K562 (cell line): ENCODE data around the gene ABHD17B. TPM values are rescaled to one million over a fixed set of nuclear protein-coding genes. Genes with fewer than 3 reads are reported as not detected.
A peak's percentile ranks its signal among the peaks of the same experiment; 100 is the strongest.

ENCODE experiments used
- ARNT ChIP-seq, 2 experiments: fragments of 450-650 bp; IDR thresholded peaks; 2 replicates each; pipeline ENCODE4 v1.6.1; 2016; ENCODE audit warnings: mild to moderate bottlenecking in 1 of 2
- CTBP1 ChIP-seq: fragments of 450-650 bp; IDR thresholded peaks from 2 replicates; pipeline ENCODE4 v1.6.1; 2016; ENCODE audit warnings: borderline replicate concordance
- E2F8 ChIP-seq: fragments of 450-650 bp; IDR thresholded peaks from 2 replicates; pipeline ENCODE4 v1.7.1; 2018; ENCODE audit warnings: mild to moderate bottlenecking, low read depth; ENCODE audit not compliant: partially characterized antibody
- EP400 ChIP-seq: fragments of 450-650 bp; IDR thresholded peaks from 2 replicates; pipeline ENCODE4 v1.6.1; 2017; ENCODE audit warnings: antibody characterized with exemption, mild to moderate bottlenecking, moderate library complexity
- EWSR1 ChIP-seq: fragments of 450-650 bp; IDR thresholded peaks from 2 replicates; pipeline ENCODE4 v1.6.1; 2018; ENCODE audit warnings: borderline replicate concordance, mild to moderate bottlenecking, low read depth, moderate library complexity; ENCODE audit not compliant: partially characterized antibody
- FOXA1 ChIP-seq: fragments of 450-650 bp; IDR thresholded peaks from 2 replicates; pipeline ENCODE4 v1.6.1; 2016; ENCODE audit warnings: mild to moderate bottlenecking, borderline replicate concordance
- HOXB6 ChIP-seq: fragments of 250-450 bp; sonication (Bioruptor Pico); IDR thresholded peaks from 2 replicates; pipeline ENCODE4 v1.5.1; 2022; ENCODE audit warnings: mild to moderate bottlenecking, borderline replicate concordance
- KLF6 ChIP-seq: fragments of 250-450 bp; sonication (Bioruptor Pico); IDR thresholded peaks from 2 replicates; pipeline ENCODE4 v1.4.0; 2020; ENCODE audit warnings: mild to moderate bottlenecking, moderate library complexity, borderline replicate concordance
- LEF1 ChIP-seq: fragments of 450-650 bp; IDR thresholded peaks from 2 replicates; pipeline ENCODE4 v1.6.1; 2016; ENCODE audit warnings: mild to moderate bottlenecking
- MEIS2 ChIP-seq: fragments of 450-650 bp; IDR thresholded peaks from 2 replicates; pipeline ENCODE4 v1.6.1; 2014; ENCODE audit warnings: mild to moderate bottlenecking; ENCODE audit not compliant: partially characterized antibody
- NFE2 ChIP-seq: IDR thresholded peaks from 2 replicates; pipeline ENCODE4 v1.6.1; 2014; ENCODE audit warnings: antibody characterized with exemption, low read depth
- NFXL1 ChIP-seq: fragments of 450-650 bp; formaldehyde crosslinking; IDR thresholded peaks from 2 replicates; pipeline ENCODE4 v1.4.0; 2021; ENCODE audit warnings: mild to moderate bottlenecking
- NUFIP1 ChIP-seq: fragments of 450-650 bp; IDR thresholded peaks from 2 replicates; pipeline ENCODE4 v1.6.1; 2018; ENCODE audit not compliant: partially characterized antibody
- POLR2AphosphoS5 ChIP-seq: IDR thresholded peaks from 2 replicates; pipeline ENCODE4 v1.6.1; 2011; ENCODE audit warnings: mild to moderate bottlenecking, low read depth, low read length, moderate library complexity; ENCODE audit not compliant: control insufficient read depth, insufficient read depth
- SIN3A ChIP-seq, 2 experiments: fragments of 150-350 bp in 1 of 2; IDR thresholded peaks; 2 replicates each; pipeline ENCODE4 v1.6.1; 2011 to 2016; ENCODE audit warnings: borderline replicate concordance in 2 of 2, low read depth in 2 of 2, low read length in 2 of 2, mild to moderate bottlenecking in 2 of 2, moderate library complexity in 2 of 2; ENCODE audit not compliant: control insufficient read depth in 1 of 2
- SNIP1 ChIP-seq: fragments of 450-650 bp; IDR thresholded peaks from 2 replicates; pipeline ENCODE4 v1.7.1; 2017; ENCODE audit warnings: low read depth, mild to moderate bottlenecking
- TAL1 ChIP-seq: fragments of 450-650 bp; IDR thresholded peaks from 2 replicates; pipeline ENCODE4 v1.6.1; 2016; ENCODE audit warnings: mild to moderate bottlenecking
- TEAD4 ChIP-seq, 2 experiments: sonication (generic) in 1 of 2; formaldehyde crosslinking in 1 of 2; IDR thresholded peaks; 2 replicates each; pipeline versions ENCODE4 v1.6.1 to v1.8.0; 2012 to 2022; ENCODE audit warnings: borderline replicate concordance in 1 of 2, inconsistent platforms in 1 of 2, low read length in 1 of 2, mild to moderate bottlenecking in 1 of 2, missing genetic modification reagents in 1 of 2
- YBX1 ChIP-seq: fragments of 450-650 bp; IDR thresholded peaks from 2 replicates; pipeline ENCODE4 v1.7.1; 2016; ENCODE audit warnings: mild to moderate bottlenecking
- ZC3H11A ChIP-seq: IDR thresholded peaks from 2 replicates; pipeline ENCODE4 v1.6.1; 2012; ENCODE audit warnings: low read depth, low read length, improper control_type of control experiment
- ZNF316 ChIP-seq: fragments of 450-650 bp; IDR thresholded peaks from 2 replicates; pipeline ENCODE4 v1.6.1; 2016
- polyA plus RNA-seq, 8 experiments: library from polyadenylated mRNA; depleted of rRNA in 4 of 8; stranded (reverse) in 5 of 8; unstranded in 3 of 8; fragments of >200 nt; fragmentation: Nextera tagmentation in 2 of 8; fragmentation: Illumina TruSeq in 1 of 8; extraction: Ambion mirVana in 2 of 8; extraction: Trizol in 1 of 8; gene quantifications; 2 replicates each; pipeline versions ENCODE4 v1.2.1 to v1.2.3, GENCODE V29; 2011 to 2014; ENCODE audit warnings: inconsistent platforms in 1 of 8, missing spikeins in 1 of 8
- total RNA-seq, 7 experiments: library from RNA; depleted of rRNA in 6 of 7; stranded (reverse); fragments of >200 nt in 6 of 7; fragmentation: Illumina TruSeq in 2 of 7; extraction: Trizol in 2 of 7; gene quantifications; 2 replicates each; pipeline versions ENCODE4 v1.2.1 to v1.2.3, GENCODE V29; 2011 to 2021; ENCODE audit warnings: low replicate concordance in 1 of 7
- TF ChIP-seq, protein P1 (sequence below): IDR thresholded peaks from 2 replicates; pipeline ENCODE4 v1.6.1; 2011; ENCODE audit warnings: borderline replicate concordance, low read depth, mild to moderate bottlenecking, moderate library complexity, low read length; ENCODE audit not compliant: insufficient read depth, poor library complexity, severe bottlenecking

ABHD17B gene
- total and polyA plus RNA-seq, 9 of the 15 experiments (the other 6 are each of a cell fraction or from before 2014, with no cell fraction given) = 1.9 to 13.4 (median 10.1) TPM

DNA sequence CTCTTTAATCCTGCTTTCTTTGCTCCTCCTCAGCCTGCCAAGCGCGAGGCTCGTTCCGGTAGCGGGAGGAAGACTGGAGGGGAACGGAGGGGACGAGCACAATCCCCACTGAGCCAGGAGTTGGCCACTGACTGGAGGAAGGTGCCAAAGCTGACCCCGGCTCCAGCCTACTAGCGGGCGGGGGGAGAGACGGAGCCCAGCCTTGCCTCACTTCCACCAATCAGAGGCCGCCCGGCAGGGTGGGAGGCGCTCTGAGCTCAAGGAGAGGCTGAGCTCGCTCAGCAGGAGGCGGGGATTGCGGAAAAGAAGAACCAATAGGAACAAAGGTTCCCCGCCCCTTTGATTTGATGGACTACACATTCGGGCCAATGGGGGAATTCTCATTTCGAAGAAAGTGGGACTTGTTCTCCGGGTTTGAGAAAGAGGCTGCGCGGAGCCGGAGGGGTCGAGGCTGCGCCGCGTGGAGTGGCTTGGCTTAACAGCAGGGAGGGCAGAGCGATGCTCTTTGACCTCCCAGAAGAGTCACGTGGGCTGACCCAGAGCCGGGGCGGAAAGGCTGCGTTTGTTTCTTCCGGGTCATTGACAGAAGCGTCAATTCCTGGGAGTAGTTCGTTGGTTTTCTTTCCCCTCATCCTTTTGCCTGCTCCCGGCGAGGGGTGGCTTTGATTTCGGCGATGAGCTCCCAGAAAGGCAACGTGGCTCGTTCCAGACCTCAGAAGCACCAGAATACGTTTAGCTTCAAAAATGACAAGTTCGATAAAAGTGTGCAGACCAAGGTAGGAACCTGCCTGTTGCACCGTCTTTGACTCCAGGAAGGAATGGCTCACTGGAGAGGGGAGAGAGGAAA lies at the start of gene ABHD17B, which contains the start of gene C9orf85 (continued):
- peak; percentile 66 for TF ChIP-seq E2F8
- TF ChIP-seq NFXL1 (CRISPR knock-in tag) = no peak
- TF ChIP-seq TEAD4 (IDR thresholded peaks at IDR 0.05; ENCODE audit: low read length) = peak; percentile 28; the same call in 1 of the 2 replicates
- no peak for TF ChIP-seq TEAD4 (CRISPR knock-in tag; IDR thresholded peaks at IDR 0.05; ENCODE audit: borderline replicate concordance)
- TF ChIP-seq POLR2AphosphoS5 = peak; percentile 91
- TF ChIP-seq ZC3H11A = no peak
- TF ChIP-seq, protein P1, sequence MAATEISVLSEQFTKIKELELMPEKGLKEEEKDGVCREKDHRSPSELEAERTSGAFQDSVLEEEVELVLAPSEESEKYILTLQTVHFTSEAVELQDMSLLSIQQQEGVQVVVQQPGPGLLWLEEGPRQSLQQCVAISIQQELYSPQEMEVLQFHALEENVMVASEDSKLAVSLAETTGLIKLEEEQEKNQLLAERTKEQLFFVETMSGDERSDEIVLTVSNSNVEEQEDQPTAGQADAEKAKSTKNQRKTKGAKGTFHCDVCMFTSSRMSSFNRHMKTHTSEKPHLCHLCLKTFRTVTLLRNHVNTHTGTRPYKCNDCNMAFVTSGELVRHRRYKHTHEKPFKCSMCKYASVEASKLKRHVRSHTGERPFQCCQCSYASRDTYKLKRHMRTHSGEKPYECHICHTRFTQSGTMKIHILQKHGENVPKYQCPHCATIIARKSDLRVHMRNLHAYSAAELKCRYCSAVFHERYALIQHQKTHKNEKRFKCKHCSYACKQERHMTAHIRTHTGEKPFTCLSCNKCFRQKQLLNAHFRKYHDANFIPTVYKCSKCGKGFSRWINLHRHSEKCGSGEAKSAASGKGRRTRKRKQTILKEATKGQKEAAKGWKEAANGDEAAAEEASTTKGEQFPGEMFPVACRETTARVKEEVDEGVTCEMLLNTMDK = no peak
- peak; percentile 72 for TF ChIP-seq ZNF316
- peak; percentile 11; the same call in 1 of the 2 replicates for TF ChIP-seq CTBP1
- TF ChIP-seq FOXA1 = no peak
- no peak for TF ChIP-seq KLF6
- TF ChIP-seq ARNT (IDR thresholded peaks at IDR 0.05) = 0 out of 4 replicates have a peak, but pooled peaks of 1 of the 2 experiments have one; percentile 35
- TF ChIP-seq MEIS2 = no peak
- no peak for TF ChIP-seq YBX1
- no peak for TF ChIP-seq HOXB6 (CRISPR knock-in tag)
- no peak for TF ChIP-seq TAL1
- TF ChIP-seq LEF1 = no peak
- no peak for TF ChIP-seq NFE2
- TF ChIP-seq SIN3A (IDR thresholded peaks at IDR 0.05; ENCODE audit: borderline replicate concordance in 2 of 2, control insufficient read depth in 1 of 2, low read depth in 2 of 2, low read length in 2 of 2) = peak; percentile 48 to 65; a peak in 1 of 4 replicates
- no peak for TF ChIP-seq NUFIP1
- peak; percentile 70 for TF ChIP-seq EP400
- no peak for TF ChIP-seq EWSR1
- TF ChIP-seq SNIP1 = no peak
